Measurements from ENCODE around the gene SEC23A. TPM values are rescaled to one million over a fixed set of nuclear protein-coding genes. Genes with fewer than 3 reads are reported as not detected.

Gene SEC23A
- total RNA-seq, 4 donors from 2014 or later = 89.9 to 152 (median 113) TPM

DNA sequence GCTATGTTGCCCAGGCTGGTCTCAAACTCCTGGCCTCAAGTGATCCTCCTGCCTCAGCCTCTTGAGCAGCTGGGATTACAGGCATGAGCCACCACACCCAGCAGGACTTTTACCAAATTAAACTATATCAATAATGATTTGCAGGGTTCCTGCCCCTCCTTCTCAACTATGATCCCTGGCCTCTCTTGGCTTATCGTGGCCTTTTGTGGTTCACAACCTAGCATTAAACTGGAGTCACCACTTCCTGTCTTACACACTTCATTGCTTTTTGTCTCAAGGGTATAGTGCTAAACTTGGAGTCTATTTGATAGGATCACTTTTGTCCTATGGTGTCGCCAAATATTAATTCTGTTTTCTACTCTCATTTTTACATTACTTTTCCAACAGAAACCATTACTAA is 64.5 kb downstream of the SEC23A start:
- TF ChIP-seq, protein P1, sequence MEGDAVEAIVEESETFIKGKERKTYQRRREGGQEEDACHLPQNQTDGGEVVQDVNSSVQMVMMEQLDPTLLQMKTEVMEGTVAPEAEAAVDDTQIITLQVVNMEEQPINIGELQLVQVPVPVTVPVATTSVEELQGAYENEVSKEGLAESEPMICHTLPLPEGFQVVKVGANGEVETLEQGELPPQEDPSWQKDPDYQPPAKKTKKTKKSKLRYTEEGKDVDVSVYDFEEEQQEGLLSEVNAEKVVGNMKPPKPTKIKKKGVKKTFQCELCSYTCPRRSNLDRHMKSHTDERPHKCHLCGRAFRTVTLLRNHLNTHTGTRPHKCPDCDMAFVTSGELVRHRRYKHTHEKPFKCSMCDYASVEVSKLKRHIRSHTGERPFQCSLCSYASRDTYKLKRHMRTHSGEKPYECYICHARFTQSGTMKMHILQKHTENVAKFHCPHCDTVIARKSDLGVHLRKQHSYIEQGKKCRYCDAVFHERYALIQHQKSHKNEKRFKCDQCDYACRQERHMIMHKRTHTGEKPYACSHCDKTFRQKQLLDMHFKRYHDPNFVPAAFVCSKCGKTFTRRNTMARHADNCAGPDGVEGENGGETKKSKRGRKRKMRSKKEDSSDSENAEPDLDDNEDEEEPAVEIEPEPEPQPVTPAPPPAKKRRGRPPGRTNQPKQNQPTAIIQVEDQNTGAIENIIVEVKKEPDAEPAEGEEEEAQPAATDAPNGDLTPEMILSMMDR (IDR thresholded peaks at IDR 0.05) = no peak
- no peak for DNase-seq (ENCODE audit: low spot score)
- ATAC-seq (ENCODE audit: low FRiP score) = no peak

DNA sequence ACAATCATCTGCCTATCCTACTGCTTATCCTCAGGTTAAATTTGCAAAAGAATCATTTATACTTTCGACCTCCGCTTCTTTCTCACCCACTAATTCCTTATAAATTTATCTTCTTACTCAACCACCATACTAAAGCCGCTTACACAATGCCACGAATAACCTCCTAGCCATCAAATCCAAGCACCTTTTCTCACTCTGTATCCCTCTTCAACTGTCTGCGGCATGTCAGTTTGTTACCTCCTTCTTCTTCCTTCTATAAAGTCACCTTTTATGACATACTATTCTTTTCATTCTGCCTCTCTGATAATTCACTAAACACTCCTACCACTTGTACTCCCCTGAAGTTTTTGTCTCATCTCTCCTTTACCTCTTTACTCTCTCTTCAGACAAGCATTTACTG is 66.3 kb downstream of the SEC23A start:
- TF ChIP-seq, protein P1 (IDR thresholded peaks at IDR 0.05) = no peak
- DNase-seq (ENCODE audit: low spot score) (no peak), ATAC-seq (ENCODE audit: low FRiP score) (no peak)

DNA sequence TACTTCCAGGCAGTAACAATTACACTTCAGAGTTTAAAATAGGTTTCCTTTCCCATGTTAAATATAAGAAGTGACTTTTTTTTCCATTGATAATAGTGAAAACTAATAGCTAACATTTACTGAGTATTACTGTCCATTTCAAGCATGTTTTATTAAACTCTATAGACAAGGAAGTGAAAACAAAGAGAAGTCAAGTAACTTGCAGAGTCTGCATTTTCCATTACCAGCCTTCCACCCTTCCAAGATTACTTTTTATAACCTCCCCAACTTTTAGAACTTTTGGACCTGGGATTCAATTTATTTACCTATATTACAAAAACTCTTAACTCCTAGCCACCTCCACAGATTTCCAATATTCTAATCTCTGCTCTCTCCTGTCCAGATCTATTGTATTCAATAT is 67.7 kb downstream of the SEC23A start:
- no peak for DNase-seq (ENCODE audit: low spot score)
- ATAC-seq (ENCODE audit: low FRiP score) = no peak
- TF ChIP-seq, protein P1 (IDR thresholded peaks at IDR 0.05) = no peak

DNA sequence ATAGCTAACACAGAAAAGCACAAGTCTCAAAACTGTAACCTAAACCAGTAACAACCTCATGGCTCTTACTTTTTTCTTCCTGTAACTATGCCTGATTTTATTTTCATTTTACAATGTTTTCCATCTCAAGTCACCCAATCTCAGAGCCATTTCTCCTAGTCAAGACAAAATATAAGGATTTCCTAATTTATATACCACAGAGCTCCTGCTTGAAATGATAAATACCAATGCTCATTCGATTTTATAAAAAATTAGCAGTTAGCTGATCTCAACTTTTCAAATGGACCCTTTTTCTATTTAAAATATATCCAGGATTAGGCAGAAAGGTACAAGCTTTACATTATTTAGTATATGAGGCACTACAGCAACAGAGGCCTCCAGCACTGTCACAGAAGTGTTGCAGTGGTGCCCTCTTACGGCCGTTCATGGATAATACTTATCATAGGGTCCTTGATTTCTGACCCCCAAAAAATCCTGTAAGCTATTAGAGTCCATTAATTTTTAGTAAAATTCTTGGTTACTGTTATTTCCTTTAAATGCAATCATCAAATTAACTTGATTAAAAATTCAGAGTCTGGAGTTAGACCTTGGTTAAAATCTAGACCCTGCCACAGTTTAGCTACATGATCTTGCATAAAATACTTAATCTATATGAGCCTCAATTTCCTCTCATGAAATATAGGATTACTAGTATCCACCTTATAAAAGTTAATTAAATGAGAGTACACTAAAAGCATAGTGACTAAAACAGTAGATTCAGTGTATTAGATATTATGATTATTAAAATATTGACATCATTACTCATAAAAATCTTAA is 68.3 kb downstream of the SEC23A start:
- ATAC-seq (ENCODE audit: low FRiP score) = no peak
- DNase-seq (ENCODE audit: low spot score) = no peak
- TF ChIP-seq, protein P1 (IDR thresholded peaks at IDR 0.05) = no peak

DNA sequence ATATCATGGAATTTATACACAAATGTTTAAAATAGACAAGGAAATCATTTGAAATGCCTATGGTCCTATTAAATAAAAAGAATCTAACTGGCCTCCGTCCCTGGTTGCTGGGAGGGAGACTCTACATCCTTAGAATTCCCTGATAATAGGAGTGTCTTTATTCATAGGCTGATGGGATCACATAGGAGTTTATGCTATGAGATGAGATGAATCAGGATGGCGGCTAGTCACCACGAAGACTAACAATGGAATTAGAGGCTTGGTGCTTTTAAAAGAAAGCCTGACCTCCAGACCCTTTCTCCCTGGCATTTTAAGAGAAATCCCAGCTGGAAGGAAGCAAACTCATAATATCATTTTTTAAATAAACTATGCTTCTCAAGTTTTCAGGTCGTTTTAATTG is 69.7 kb downstream of the SEC23A start:
- DNase-seq (ENCODE audit: low spot score) (no peak), ATAC-seq (ENCODE audit: low FRiP score) (no peak)
- TF ChIP-seq, protein P1 (IDR thresholded peaks at IDR 0.05) = no peak

DNA sequence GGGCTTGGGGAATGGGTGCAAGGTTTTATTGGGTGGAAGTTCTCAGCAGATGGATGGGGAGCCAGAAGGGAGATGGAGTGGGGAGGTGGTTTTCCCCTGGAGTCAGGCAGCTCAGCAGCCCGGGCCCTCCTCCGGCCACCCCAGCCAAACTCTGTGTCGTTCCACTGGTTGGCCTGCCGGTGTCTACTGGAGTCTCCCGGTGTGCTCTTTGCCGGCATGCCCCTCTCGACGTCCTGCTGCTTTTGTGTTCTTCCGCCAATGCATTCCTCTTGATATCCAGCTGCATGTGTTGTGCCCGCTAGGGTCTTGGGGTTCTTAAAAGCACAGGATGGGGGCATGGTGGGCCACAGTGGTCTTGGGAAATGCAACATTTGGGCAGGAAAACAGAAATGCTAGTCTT is 72.8 kb downstream of the SEC23A start:
- ATAC-seq (ENCODE audit: low FRiP score) = no peak
- DNase-seq (ENCODE audit: low spot score) = no peak
- TF ChIP-seq, protein P1 (IDR thresholded peaks at IDR 0.05) = no peak

DNA sequence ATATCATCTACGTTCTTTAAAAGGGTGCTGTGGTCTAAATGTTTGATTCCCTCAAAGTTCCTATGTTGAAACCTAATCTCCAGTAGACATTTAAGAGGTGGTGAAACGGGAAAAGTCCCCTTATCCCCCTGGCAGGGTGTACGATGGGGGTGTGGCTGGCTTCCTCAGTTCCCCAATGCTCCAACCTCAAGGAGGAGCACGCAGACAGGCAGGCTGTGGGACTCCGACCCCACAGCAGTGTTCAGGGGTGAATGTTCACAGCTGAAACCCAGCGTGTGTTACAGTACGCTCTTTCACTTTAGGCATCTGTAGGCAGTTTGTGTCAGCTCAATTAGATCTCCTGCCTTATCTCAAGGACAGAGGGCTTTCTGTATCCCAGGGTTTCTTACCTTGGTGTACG is 73.2 kb downstream of the SEC23A start:
- no peak for ATAC-seq (ENCODE audit: low FRiP score)
- TF ChIP-seq, protein P1 (IDR thresholded peaks at IDR 0.05) = no peak
- DNase-seq (ENCODE audit: low spot score) = no peak

Measured in omental fat pad (tissue), 4 donors.